Superior temporal gyrus (tissue), 1 donor: ENCODE measurements around the gene ICAM5.
"Not testable (repeated sequence)": the region's sequence is repeated elsewhere in the genome, so short reads cannot be mapped to it uniquely, and the experiment has no call there.

Source experiments
- DNase-seq: peaks from one replicate; pipeline ENCODE4 v3.0.0-alpha.2; 2016; ENCODE audit errors: extremely low spot score

The ICAM5 gene, protein sequence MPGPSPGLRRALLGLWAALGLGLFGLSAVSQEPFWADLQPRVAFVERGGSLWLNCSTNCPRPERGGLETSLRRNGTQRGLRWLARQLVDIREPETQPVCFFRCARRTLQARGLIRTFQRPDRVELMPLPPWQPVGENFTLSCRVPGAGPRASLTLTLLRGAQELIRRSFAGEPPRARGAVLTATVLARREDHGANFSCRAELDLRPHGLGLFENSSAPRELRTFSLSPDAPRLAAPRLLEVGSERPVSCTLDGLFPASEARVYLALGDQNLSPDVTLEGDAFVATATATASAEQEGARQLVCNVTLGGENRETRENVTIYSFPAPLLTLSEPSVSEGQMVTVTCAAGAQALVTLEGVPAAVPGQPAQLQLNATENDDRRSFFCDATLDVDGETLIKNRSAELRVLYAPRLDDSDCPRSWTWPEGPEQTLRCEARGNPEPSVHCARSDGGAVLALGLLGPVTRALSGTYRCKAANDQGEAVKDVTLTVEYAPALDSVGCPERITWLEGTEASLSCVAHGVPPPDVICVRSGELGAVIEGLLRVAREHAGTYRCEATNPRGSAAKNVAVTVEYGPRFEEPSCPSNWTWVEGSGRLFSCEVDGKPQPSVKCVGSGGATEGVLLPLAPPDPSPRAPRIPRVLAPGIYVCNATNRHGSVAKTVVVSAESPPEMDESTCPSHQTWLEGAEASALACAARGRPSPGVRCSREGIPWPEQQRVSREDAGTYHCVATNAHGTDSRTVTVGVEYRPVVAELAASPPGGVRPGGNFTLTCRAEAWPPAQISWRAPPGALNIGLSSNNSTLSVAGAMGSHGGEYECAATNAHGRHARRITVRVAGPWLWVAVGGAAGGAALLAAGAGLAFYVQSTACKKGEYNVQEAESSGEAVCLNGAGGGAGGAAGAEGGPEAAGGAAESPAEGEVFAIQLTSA

GRCh38 chr19:10289836-10290356 lies at the start of gene ICAM5:
TSS of gene ICAM5 (plus strand) at chr19:10289952. CDS start at chr19:10290044, 92 bp downstream.
- DNase-seq, result no peak

- DNase-seq, result not testable (repeated sequence)
Measured at GRCh38 chr19:10241826-10242449, 47.8 kb upstream of the ICAM5 start.

GRCh38 chr19:10243606-10244005 lies 46.1 kb upstream of the ICAM5 start:
- DNase-seq, result no peak

- DNase-seq, result no peak
Measured at GRCh38 chr19:10245189-10245939, 44.4 kb upstream of the ICAM5 start.

DNA sequence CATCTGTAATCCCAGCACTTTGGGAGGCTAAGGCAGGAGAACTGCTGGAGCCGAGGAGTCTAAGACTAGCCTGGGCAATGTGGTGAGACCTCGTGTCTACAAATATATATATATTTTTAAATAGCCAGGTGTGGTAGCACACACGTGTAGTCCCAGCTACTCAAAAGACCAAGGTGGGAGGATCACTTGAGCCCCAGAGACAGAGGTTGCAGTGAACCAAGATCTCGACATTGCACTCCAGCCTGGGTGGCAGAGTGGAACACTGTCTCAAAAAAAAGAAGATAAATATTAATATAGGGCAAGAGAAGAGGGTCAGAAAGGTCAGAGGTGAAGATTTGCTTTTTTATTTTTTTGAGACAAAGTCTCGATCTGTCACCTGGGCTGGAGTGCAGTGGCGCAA lies 43.2 kb upstream of the ICAM5 start:
- DNase-seq, result no peak

DNA sequence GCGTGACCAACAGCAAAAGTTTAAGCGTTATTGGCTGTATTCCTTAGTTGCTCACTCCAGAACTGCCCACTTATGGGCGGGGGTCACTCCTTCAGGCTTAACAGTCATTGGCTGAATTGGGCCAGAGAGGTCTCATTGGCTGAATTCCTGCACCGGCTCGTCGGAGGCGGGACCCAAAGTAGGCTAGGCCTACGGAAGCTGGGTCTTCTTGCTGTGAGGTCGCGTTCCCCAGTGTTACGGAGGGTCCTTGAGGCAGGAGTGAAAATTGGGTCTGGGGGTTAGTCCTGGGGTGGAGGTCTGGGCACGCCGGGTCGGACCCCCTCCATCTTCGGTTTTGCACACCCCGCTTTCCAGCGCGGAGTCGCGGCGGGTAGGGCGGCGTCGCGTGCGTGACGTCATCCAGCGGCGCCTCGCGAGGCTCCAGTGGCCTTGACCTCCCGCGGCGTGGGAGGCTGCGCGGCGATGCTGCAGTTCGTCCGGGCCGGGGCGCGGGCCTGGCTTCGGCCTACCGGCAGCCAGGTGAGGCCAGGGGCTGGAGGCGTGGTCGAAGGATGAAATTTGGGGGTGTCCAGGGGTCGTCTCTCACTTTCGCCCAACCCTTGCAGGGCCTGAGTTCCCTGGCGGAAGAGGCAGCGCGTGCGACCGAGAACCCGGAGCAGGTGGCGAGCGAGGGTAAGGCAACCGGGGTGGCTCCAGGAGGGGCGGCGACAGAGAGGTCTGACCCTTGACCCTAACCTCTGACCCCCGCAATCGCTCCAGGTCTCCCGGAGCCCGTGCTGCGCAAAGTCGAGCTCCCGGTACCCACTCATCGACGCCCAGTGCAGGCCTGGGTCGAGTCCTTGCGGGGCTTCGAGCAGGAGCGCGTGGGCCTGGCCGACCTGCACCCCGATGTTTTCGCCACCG lies 37.7 kb upstream of the ICAM5 start, which contains the start of gene MRPL4:
MRPL4 (plus strand) TSS at position 423 of the 903 bp plus-strand sequence; CDS start at position 463, 40 bp downstream.
- peak; percentile 99 for DNase-seq

DNA sequence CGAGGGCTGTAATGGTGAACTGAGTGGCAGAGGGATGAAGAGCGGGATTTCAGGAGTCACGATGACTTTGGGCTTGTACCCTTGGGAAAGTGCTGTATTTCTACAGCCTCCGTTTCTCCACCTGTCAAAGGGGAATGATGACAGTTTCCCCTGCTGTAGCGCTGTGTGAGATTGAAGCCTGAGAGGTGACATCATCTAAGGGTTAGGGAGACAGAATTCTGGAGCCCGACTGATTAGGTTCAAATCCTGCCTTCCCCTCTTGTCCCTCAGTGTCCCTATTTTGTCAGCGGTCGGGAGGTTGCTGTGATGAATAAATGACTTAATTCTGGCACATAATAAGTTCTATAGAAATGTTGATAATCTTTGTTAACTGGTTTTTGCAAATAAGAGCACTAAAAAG lies 37.0 kb upstream of the ICAM5 start:
- no peak for DNase-seq

DNA sequence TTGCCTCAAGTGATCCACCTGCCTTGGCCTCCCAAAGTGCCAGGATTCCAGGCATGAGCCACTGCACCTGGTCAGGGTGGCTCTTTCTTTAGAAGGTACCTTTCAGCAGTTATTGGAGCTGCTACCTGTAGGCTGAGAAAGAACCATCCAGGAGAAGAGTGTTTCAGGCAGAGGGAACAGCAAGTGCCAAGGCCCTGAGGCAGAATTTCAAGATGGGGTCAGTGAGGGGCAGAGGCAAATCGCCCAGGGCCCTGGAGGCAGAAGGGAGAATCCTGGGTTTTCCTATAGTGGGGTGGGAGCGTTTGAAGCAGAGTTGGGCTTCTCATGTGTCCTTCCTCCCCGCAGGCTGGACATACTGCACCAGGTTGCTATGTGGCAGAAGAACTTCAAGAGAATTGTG lies 35.5 kb upstream of the ICAM5 start:
- no peak for DNase-seq

GRCh38 chr19:10255358-10255757 lies 34.4 kb upstream of the ICAM5 start:
- no peak for DNase-seq

DNA sequence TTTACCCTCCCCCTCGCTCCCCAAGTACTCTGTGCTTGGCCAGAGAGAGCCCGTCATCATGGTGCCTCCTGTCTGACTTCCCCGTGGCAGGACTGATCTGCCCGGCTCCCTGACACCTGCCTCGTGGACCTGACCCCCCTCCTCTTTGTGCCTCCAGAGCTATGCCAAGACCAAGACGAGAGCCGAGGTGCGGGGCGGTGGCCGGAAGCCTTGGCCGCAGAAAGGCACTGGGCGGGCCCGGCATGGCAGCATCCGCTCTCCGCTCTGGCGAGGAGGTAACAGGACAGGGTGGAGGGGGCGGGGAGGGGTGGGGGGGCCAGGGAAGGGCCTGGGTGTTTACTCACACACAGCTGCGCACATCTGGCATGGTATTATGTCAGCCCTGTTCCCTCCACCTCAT lies 33.2 kb upstream of the ICAM5 start:
- no peak for DNase-seq

DNA sequence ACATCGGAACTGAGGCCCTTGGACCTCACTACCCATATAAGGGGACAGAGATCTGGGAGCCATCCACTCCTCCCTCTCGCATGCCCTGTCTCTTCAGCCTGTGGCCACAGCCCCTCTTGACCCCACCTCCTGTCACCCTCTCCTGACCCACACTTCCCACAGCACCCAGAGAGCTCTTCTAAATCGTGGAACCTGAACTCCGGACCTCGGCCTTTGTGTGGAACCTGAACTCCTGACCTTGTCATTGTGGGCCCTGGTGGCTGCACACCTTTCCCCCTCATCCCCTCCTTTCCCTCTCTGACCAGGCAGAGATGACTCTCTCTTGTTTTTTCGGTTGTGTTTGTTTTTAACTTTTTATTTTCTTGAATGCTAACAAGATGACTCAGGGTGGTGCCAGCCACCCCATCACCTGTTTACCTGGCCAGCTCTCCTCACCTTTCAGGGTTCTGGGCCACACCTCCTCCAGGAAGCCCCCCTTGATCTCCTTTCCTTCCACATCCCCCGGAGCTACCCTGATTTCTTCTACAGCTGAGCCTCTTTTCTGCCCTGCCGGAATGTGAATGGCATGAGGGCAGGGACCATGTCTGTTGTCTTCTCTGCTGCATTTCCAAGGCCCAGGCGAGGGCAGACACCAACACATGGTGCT lies 32.7 kb upstream of the ICAM5 start:
- DNase-seq, result no peak

- no peak for DNase-seq
Measured at GRCh38 chr19:10258080-10258710, 31.6 kb upstream of the ICAM5 start.

DNA sequence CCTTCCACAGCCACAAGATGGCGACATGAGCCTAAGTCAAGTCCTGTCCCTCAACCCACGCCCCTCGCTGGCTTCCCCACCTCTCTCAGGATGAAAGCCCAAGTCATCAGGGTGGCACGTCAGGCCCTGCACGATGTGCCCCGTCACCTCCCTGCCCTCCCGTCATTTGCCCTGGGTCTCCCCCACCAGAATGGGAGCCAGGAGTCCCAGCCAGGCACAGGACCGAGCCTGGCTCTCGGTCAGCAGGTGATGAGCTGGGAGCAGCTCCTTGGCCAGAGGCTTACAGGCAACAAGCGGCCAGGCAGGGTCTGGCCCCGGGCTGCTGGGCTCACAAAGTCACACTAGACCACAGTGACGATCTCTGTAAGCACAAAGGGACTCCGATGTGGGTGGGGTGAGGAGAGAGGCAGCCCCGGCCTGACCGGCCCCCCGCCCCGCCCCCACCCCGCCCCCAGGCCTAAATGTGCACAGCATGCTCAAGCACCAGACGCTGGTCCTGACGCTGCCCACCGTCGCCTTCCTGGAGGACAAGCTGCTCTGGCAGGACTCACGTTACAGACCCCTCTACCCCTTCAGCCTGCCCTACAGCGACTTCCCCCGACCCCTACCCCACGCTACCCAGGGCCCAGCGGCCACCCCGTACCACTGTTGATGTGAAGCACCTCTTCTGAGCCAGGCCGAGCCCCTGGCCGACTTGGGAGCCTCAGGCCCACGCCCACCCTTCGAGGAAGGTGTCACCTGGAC lies 30.4 kb upstream of the ICAM5 start:
- DNase-seq, result peak; percentile 81

DNA sequence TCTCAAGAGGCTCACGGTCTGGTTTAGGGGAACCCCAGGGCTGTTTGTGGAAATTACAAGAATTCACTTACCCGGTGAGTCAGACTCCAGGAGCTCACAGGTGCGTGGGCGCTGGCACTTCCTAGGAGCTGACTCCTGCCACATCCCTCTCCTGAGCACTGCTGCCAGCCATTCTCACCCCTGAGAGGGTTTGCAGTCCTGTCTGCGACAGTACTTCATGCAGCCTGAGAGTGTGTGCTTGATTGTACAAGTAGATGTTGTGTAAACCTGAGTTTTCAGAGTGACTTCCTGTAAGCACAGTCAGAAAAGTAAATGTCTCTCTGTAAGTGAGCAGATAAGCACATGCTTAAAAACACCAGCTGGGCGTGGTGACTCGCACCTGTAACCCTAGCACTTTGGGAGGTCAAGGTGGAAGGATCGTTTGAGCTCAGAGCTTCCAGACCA lies 29.6 kb upstream of the ICAM5 start:
- DNase-seq, result peak; percentile 24

DNA sequence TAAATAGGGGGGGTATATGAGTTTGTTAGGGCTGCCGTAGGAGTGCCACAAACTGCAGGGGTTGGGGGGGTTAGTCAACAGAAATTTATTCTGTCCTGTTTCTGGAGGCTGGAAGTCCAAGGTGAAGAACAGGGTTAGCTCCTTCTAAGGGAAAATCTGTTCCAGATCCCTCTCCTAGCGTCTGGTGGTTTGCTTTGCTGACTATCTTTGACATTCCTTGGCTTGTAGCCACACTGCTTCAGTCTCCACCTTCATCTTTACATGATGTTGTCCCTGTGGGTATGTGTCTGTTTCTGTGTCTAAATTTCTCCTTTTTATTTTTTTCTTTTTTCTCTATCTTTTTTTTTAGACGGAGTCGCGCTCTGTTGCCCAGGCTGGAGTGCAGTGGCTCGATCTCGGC lies 27.0 kb upstream of the ICAM5 start:
- DNase-seq, result no peak

GRCh38 chr19:10266706-10267105 lies 23.0 kb upstream of the ICAM5 start:
- DNase-seq, result no peak

GRCh38 chr19:10268071-10268470 lies 21.7 kb upstream of the ICAM5 start:
- DNase-seq, result no peak
